8988T (cell line): ENCODE results near the gene CTSE.

Experiments used
- DNase-seq: peaks from one replicate; pipeline ENCODE4 v3.0.0; 2011

CTSE gene

DNA sequence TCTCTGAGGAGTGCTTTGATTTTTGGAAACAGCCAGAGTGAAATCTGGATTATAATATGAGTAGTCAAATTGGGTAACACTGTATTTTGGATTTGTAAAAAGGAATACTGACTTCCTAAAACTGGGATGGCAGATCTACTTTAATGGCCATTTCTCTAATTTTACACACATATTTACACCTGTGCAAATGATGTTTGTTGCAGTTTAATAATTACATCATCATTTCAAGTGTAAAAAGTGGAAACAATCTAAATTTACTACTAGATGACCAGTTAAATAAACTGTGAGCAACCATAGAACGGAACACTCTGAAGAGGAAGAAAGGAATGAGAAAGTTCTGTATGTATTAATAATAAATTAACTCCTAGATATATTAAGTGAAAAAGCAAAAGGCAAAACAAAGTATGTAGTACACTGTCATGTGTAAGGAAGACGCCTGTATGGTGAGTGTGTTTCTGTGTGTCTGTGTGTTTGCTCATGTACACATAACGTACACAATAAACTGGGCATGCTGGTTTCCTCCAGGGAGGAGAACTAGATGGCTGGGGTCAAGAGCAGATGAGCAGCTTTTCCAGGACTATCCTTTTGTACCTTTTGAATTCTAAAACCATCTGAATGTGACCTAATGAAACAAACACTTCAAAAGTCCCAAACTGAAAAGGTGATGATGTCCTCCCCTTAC lies 26.4 kb upstream of the CTSE start:
- no peak for DNase-seq

- DNase-seq, result no peak
Observed at GRCh38 chr1:206049293-206049692, 25.6 kb upstream of the CTSE start.

DNA sequence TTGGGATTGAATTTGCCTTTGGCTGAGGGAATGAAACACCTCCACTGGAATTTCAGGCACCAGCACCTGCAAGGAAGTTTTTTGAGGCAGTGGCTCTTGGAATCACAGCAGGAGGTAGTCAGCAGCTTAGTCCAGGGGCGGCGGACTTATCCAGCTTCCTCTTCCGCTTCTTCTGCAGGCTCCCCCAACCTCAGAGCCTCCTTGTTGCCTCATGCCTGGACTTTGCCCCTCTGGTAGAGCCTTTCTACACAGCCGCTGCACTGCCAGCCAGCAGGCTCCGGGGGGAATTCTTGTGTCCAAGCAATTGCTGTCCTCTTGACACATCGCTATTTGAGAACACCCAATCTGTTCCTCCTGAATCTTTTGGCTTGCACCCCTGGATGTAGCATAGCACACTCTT lies 24.9 kb upstream of the CTSE start:
- DNase-seq, result no peak

DNA sequence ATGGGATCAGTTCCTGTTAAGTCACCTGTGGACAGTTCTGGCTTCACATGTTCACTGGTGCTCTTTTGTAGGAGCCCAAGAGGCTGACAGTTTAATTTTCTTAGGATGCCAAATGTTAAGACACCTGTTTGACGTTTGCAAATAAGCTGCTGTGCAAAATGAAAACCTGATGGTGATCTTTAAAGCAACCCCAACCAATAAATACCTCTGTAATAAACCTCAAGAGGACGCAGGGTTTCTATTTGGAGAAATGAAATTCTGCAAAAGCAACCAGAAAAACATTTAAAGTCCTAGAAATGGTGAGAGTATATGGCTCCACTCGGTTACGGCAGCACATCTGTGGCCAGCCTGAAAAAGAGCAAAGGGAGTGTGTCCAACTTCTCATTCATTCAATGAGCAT lies 23.6 kb upstream of the CTSE start:
- no peak for DNase-seq

DNA sequence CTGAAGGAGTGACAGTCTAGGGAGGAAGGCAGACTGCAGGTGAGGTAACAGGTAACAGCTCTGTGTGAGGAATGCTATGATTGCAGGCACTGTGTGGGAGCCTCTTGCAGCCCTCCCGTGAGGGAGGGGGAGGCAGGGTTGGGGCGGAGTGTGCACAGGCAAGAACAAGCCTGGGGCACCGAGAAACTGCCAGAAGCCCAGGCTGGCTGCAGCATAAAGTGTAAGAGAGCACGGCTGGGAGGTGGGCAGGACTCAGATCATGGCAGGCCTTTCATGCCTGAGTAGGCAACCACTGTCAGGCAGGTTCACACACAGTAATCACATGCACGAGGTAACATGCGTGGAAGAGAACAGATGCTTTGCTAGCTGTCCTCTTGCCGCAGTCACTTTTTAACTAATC lies 17.9 kb upstream of the CTSE start:
- DNase-seq, result no peak

DNA sequence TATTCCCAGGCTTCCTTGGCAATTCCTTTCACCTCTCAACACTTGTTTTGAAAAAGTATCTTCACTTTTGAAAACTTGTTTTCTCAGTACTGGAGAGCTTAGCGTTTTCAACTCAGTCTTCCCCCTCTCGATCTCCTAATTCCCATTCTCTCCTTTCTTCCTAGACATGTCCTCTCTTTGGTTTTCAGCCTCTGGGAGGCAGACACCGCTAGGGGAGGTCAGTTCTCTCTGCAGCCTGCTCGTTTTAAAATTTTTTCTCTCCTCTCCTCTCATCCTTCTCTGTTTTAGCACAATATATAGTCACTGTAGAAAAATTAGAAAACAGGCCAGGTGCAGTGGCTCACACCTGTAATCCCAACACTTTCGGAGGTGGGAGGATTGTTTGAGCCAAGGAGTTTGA lies 16.6 kb upstream of the CTSE start:
- DNase-seq, result no peak

DNA sequence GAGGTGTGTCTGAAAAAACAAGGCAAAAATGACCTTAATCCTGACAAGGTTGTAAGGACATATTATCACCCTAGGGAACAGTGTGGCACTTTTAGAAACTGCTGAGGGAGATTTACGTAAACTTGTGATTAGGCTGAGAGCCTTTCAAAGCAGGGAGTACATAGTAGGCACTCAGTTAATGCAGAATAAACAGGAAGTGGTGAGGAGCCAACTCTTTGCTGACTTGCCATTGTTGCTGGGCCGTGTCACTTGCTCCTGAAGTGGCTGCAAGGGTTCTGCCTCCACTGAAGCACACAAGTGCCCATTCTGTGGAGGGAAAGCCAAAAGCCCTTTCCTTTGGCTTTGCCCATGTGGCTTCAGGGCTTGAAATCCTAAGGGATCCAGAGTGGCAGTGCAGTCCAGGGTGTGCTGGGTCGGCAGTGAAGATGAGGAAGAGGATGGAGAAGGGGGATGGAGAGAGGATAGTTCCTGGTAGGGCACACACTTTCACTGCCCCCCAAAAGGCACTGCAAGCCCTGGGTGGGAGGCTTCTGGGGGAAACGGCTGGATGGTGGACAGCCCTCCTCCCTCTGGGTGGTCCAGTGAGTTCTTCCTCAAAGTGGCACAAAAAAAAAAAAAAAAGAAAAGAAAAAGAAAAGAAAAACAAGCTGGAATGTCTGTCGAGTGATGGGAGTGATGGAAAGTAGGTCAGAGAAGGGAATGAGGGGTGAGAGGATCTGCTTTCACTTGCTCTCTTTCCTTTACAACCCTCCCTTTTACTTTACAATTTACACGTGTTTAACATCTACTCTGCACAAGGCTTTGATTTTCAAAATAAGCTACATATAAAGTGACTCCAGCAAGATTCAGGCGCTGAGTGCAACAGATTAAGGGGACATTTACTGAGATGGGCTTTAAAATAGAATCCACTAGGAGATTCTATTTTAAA lies 15.6 kb upstream of the CTSE start:
- no peak for DNase-seq

- no peak for DNase-seq
Observed at GRCh38 chr1:206037581-206037980, 13.9 kb upstream of the CTSE start.

DNA sequence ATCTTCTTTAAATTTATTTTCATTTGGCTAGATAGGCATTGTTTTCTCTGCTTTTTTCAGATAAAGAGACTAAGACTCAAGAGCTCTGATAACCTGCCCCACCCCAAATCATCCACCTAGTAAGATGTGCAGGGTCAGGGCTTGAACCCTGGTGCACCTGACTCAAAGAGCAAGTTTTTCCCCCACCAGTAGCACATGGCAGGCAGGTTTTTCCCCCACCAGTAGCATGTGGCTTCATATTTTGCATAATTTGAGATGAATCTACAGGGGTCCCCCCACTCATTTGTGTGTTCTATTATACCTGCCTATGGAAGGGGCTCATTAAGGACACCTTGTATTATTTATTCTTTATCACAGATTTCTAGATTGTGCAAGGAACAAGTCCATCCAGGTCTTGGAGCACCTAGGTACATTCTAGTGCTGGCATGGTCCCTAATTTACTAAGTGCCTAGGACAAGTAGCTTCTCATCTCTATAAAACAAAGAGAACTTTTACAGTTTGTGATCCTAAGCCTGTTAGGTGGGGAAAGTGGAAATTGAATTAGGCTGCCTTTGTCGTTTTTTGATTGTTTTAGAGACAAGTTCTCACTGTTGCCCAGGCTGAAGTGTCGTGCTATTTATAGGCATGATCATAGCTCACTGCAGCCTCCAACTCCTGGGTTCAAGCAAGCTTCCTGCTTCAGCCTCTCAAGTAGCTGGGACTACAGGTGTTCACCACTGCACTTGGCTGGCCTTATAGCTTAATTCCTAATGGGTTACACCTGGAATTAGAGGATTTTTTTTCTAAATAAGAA lies 13.2 kb upstream of the CTSE start:
- DNase-seq, result no peak

GRCh38 chr1:206035027-206035426 lies 11.3 kb upstream of the CTSE start:
- DNase-seq, result no peak

- no peak for DNase-seq
Observed at GRCh38 chr1:206032380-206033140, 8.9 kb upstream of the CTSE start.

DNA sequence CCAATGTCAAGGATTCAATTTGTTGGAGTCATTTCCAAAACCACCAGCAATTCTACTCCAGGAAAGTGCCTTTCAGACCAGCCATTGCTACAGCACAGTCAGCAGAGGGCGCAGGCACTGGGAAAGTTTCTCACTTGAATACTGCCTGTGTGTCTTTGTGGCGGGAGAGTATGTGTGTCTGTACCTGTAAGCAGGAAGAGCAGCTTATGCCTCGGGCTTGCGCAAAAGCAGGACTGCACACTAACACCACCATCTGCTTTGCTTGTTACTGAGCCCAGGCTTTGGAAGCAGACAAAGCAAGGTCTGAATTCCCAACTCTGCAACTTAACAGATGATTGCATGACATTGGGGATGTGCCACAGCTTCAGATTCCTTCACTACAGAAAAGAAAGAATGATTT lies 7.0 kb upstream of the CTSE start:
- peak; percentile 30 for DNase-seq

GRCh38 chr1:206030191-206030590 lies 6.5 kb upstream of the CTSE start:
- DNase-seq, result no peak

GRCh38 chr1:206029484-206029883 lies 5.8 kb upstream of the CTSE start:
- DNase-seq, result no peak

GRCh38 chr1:206025283-206025820 lies 1.7 kb upstream of the CTSE start:
- no peak for DNase-seq

DNA sequence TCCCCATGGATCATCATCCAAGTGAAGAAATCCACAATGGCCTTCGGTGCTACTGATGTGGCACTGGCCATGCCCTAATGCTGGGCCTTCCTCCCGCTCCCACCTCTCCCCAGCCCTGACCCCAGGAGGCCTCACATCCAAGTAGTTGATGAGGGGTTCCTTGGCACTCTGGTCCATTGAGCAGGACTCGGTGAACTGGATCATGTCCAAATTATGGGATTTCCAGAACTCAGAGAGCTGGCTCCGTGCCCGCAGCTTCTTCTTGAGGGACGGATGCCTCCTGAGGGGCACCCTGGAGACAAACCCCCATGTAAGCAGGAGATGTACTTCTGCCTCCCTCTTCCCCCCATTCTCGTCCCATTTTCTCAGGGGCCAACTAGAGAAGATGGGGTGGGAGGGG lies 929 bp downstream of the CTSE start:
- no peak for DNase-seq

DNA sequence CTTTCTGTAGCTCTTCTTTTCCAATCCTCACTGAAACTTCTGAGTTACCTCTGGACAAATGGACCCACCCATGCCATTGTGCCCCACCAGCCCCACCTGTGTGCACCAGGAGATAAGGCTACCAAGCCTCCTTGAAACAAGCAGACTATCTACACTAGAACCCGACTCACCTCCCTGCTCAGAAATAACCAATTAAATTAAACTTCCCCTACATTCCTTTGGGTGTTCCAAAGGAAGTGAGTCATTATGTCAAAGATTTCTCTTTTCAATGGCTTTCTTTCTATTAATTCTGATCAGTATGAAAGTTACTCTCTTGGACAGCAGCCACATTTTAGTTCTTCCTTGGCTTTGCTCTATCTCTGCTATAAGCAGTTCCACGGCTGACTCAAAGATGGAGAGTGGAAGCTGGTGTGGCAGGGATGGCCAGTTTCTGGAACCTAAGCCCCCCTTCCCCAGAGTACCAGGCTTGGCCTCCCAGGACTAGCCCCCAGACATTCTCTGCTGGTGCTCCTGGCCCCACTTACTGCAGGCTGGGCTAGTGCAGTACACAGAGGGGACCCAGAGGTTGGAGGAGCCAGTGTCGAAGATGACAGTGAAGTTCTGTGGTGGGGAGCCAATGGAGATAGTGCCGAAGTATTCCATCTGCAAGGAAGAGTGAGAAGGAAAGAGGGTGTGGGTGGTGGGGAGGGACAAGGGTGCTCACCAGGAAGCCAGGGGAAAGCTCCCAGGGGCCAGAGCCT lies 1.9 kb downstream of the CTSE start:
- DNase-seq, result no peak

- DNase-seq, result no peak
Observed at GRCh38 chr1:206021008-206021625, 2.6 kb downstream of the CTSE start.

DNA sequence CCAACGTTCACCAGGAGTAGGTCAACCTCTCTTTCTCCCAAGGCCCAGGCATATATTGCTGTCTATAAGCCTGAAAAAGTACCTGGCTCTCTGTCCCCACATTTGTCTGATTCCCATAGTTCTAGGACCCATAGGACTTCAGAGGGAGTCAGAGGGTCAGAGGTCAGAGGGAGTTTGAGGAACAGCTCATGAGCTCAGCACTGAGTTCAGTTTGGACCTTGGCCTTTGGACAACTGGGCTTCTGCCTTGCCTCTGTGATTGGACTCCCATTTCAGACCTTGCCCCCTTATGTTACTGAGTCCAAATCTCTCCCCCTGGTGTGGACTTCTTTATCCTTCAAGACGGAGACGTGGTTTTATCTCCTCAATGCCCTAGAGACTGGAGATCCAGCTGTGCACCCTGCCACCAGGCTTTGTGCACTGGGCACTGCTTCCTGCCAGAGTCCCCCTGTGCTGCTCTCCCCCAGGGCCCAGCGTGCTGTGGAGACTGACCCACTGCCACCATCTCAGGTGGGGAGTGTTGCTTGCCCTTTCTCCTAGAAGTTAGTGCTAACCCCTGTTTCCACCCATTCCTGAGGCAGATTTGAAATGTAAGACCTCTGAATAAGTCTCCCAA lies 3.2 kb downstream of the CTSE start:
- no peak for DNase-seq

DNA sequence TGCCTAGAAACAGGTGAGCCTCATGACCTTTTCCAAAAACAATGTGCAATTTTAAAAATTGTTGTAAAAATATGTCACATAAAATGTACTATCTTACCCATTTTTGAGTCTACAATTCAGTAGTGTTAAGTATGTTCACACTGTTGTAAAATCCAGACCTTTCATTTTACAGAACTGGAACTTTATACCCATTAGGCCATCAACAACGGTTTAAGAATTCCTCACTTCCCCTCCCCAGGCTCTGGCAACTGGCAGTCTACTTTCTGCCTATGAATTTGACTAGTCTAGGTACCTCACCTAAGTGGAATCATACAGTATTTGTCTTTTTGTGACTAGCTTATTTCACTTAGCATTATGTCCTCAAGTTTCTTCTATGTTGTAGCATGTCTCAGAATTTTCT lies 8.6 kb downstream of the CTSE start:
- no peak for DNase-seq

GRCh38 chr1:206014601-206015000 lies 9.1 kb downstream of the CTSE start:
- DNase-seq, result no peak
